HS-27A (cell line): ENCODE measurements around the gene DDX41.
A peak's percentile ranks its signal among the peaks of the same experiment; 100 is the strongest.
"Not testable (repeated sequence)": the region's sequence is repeated elsewhere in the genome, so short reads cannot be mapped to it uniquely, and the experiment has no call there.

Experiments used
- DNase-seq: peaks from one replicate; pipeline ENCODE4 v3.0.0-alpha.2; 2012; ENCODE audit warnings: low read depth, missing footprints

DDX41 gene

DNA sequence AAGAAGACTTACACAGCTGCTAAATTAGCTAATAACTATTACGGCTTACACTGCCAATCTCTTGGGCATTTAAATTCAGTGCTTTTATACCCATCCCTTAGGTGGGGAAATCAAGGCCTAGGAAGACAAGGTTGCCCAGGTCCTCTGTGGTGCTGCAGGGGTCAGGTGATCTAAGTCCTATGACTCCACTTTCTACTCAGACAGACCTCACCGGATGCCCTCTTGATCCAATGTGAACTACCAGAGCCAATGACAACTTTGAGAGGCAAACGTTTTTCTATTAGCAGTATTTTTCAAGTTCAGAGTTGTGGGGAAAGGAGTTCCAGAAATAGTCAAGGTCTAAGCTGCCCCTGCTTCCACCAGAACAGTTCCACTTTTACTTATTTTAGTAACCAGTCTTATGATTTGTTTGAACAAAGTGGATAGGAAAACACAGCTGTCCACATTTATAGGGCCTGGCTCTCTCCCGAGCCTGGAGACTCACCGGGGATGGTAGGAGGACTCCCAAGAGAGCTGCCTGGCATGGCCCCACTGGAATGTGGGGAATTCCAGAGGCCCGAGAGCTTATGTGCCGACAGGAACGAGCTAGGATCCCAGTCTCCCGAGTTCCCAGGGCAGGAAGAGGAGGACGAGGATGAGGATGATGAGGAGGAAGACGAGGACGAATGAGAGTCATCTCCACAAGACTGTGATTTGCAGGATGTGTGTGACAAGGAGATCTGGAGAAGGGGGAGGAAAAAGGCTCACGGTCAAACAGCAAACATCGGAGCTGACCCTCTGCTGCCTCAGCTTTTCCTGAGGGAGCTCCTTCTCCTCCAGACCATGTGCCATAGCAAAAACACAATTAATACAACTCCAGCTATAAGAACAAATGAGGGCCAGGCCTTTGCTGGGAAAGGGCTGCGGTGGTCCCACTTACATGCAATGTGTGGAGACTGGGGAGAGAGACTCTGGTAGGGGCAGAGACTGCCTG is 20.9 kb upstream of the DDX41 start:
- DNase-seq: peak; percentile 42

DNA sequence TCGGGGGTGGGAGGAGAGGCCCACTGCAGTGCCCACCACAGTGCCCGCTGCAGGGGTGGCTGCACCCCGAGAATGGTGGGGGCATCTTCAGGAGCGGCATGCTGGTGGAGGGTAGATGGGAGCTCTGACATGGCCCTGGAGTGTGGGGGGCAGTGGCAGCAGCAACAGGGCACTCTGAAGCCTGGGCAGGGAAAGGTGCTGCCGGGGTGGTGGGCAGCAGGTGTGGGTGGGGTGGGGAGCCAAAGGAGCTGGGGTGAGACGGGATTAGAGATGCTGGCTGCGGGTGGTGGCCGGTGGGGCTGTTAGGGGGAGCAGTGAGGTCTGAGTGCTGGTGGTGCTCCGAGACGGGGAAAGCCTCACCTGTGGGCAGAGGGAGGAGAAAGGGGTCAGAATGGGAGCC is 19.6 kb upstream of the DDX41 start:
- no peak for DNase-seq

DNA sequence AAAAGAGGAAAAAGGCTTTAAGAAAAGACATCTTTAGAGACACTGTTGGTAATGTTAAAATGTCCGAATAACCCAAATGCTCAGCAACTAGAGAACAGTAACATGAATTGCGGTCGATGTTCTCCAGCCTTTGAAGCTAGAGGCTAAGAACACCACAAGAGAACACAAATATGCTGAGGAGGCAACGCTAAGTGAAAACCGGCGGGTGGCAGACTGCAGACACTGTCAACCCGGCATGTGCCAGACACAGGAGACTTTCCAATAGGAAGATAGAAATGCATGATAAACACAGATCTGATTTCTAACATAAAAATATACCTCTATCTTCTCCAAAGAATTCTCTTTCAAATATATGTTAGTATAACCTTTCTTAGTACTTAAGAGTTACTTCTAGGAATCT is 18.4 kb upstream of the DDX41 start:
- no peak for DNase-seq

DNA sequence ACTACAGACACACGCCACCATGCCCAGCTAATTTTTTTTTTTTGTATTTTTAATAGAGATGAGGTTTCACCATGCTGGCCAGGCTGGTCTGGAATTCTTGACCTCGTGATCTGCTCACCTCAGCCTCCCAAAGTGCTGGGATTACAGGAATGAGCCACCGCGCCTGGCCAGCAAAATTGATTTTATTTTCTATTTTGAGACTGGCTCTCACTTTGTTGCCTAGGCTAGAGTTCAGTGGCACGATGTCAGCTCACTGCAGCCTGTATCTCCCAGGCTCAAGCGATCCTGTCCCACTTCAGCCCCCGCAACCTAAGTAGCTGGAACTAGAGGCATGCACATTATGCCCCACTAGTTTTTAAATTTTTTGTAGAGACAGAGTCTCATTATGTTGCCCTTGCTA is 17.7 kb upstream of the DDX41 start:
- DNase-seq: not testable (repeated sequence)

DNA sequence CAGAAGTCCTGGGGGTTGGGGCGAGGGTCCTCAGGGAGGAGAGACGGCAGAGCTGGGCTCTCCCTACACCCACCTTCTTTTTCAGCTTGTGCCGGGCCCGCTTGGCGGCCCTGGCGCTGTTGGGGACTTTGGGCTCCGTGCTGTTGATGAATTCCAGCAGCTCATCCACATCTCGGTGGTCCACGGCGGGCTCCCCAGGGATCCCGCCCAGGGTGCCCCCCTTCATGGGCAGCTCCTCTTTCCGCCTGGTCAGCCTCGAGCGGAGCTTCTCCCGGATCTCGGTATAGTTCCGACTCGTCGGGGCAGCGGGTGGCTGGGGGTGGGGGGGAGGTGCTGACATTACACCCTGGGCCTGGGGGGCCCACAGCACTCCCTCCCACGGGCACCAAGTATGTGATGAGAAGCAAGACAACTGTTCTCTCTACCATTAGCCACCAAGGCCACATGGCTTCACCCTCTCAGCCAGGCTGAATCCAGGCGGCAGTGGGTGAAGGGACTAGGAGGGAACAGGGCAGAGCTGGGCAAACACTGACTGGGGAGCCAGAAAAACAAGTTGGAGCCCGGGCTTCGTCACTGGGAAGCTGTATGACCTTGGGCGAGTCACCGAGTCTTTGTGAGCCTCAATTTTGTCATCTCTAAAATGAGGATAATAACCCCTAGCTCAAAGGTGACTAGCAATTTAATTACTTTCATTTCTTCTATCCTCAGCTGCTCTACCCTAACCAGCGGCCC is 14.6 kb upstream of the DDX41 start:
- no peak for DNase-seq

DNA sequence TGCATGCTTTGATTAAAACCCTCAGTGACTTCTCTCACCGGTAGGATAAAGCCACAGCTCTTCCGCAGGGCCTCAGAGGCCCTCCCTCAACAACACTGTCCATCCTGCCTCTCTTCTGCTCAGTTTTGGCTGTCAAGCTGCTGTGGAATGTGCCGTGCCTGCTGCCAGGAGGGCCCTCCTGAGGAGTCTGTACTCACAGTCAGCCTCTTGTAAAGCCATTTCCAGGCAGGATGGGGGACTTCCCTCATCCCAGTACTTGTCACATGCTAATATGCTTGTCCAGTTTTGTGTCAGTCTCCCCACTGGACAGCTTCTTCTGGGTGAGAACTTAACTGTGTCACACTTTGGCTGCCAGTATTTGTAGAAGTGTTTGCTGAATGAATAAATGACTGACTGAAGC is 13.9 kb upstream of the DDX41 start:
- no peak for DNase-seq

DNA sequence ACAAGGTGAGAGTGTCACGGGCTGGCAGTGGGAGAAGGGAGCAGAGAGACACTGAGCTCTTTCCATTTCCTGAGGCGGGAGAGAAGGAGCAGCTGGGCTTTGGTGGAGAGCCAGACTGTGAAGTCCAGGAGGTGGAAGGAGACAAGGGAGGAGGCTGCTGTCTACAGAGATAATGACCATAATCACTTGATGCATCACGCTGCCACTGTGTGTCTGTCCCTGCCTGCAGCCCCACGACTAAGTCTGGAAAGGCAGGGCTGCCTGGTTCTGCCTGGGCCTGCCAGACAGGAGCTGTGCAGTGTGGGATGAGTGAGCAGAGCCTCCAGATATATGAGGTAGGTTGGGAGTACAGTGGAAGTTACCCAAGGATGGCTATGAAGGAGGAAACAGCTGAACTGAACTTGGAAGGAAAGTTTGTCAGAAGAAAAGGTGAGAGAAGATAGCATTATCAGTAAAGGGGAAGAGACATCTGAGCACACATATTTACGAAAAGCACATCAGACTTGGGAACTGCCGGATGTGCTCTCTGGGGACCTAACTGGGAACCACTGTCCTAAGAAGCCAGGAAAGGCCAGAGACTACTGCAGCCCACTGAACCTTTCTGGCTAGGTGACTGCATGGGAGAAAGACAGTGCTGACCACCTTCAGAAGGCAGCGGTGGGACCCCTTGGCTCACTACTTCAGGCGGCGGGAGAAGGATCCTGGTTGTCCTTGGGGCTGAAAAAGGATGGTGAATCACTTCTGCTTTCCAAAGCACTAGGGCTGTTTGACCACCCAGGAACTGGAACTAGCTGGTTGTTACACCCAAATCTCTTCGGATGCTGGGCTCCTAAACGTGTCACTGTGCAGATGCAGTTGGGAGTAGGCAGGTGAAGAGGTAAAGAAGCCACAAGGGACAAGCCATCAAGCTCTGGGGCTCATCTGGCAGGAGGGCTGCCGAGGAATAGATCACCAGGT is 12.8 kb upstream of the DDX41 start:
- DNase-seq: no peak

DNA sequence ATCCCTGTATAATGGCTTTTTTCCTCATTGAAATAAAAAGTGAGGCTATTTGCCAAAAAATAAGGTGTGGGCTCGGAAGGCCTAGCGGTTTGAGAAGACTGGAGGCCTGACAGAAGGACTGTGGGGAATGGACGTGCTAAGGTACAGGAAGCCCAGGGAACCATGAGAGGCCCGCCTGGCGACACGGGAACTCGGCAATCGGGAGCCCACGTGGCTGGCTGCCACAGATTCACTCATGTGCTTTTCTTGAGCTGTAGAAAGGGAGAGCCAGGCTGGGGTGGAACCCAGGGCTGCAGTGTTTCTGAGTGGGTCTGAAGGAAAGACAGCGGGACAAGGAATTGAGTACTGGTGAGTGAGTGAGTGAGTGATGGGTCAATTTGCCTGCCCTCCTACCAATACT is 11.9 kb upstream of the DDX41 start:
- no peak for DNase-seq

DNA sequence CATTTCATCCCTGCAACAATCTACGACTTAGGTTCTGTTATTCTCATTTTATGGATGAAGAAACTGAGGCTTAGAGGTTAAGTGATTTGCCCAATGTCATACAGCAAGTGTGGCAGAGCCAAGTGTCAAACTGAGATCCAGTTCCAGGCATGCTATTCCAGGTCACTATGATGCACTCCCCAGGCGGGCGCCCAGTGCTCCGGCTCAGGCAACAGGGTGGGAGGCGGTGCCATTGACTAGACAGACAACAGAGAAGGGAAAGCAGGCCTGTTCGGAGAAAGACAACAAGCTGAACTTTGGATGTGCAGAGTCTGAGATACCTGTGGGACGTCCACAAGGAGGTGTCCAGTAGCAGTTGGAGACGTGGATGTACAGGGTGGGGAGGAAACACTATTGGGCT is 10.8 kb upstream of the DDX41 start:
- DNase-seq: no peak

DNA sequence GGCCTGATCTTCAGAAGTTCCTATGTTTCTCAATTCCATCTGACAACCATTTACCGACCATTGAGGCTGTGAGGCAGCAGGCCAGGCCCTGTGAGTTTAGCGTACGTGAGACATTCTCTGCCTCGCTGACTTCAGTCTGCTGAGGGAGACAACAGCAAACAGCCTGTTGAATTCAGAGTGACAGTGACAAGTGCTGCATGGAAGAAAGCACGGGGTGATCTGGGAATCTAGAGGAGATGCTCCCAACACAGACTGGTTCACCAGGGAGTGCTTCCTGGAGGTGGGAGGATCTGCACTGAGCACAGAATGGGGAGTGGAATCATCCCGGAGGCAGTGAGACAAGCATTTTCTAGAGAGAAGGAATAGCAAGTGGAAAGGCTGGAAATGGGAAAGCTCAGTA is 10.0 kb upstream of the DDX41 start:
- no peak for DNase-seq

DNA sequence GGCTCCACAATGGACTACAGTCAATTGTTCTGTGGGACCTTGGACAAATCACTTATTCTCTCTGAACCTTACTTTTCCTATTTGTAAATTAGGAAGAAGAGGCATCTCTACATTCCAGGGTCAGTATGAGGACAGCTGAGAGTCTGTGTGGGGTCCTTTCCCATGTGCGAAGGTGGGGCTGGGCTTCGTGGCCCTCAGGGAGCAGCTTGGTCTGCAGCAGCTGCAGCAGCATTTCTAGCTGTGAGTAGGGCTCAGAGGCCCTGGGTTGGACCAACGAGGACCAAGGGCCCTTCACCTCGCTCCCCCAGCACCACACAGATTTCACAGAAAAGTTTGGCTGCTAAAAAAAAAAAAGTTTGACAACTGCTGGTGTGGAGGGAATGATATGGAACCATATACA is 9.4 kb upstream of the DDX41 start:
- DNase-seq: no peak

DNA sequence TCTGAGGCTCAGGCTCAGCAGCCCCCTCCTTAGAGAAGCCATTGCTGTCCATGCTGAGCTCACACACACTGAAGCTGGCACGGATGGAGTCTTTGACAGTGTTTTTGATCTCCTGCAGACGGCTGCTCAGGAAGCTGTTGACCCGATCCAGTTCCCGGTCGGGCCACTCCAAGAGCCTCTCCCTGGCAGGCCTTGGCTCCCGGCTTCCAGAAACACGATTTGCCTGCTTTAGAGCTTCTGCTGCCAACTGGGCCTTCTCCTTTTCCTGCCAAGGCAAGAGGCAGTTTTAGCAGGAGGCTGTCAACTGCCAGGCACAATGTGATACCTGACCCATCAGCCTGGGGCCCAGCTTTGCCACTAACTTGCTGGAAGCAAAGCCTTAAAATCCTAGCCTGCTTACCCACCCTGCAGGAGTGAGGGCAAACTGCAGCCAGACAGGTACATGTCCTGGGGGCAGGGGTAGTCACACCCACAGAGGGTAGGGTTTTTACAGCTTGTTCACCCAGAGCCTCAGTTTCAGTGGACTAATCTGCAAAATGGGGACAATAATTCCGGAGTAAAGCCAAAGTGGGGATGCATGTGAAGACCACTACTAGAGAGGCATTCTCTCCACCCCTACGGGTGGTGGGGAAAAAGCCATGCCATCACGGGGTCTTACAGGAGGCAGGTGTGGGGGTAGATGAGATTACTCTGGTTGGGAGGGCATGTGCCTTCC is 8.3 kb upstream of the DDX41 start:
- no peak for DNase-seq

DNA sequence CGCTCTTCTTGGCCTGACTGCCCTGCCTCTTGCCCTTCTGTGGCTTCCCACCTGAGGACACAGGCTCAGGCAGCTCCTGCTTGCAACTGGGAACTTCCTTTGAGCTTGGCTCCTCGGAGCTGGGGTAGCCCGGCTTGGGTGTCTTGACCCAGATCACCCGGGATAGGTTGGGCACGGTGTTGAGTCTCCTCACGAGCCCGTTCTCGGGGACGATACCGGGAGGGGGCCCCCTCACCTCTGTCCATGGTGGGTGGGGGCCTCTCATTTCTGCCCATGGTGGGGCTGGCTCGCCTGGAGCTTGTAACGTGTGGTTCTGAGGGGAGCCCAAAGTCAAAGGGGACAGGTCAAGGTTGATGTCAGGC is 7.8 kb upstream of the DDX41 start:
- DNase-seq: no peak

DNA sequence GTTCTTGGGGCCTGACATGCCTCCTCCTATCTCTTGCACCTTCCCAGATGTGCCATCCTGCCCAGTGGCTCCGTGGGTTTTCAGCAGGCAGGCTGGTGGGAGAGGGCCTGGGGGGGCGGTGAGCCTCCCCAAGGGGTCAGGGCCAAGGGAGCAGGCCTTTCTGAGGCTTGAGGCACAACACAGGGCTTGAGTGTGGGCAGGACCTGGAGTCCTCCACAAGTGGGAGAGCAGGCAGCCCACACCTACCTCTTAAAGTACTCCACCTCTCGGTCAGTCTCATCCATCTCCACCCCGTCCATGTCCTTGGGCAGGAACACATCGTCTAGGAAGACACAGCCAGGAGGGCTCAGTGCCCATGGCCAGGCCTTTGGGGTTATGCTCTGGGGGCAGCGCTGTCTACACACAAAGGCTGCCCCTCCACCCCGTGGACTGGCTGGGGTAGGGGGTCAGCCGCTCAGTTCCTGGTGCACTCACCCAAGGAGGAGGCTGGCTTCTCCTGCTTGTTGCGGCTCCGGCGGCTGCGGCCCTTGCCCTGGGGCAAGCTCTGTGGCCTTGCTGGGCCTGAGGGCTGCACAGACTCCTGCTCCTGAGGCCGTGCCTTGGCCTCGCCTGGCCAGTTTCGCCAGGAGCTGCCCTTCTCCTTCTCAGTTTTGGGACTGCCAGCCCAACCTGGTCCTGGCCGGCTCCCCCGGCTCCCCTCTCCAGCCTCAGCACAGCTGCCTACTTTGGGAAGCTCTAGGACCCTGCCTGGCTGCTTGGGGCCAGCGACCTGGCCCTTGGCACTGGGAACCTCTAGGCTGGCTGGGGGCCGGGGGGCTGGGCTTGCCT is 7.2 kb upstream of the DDX41 start:
- DNase-seq: no peak

DNA sequence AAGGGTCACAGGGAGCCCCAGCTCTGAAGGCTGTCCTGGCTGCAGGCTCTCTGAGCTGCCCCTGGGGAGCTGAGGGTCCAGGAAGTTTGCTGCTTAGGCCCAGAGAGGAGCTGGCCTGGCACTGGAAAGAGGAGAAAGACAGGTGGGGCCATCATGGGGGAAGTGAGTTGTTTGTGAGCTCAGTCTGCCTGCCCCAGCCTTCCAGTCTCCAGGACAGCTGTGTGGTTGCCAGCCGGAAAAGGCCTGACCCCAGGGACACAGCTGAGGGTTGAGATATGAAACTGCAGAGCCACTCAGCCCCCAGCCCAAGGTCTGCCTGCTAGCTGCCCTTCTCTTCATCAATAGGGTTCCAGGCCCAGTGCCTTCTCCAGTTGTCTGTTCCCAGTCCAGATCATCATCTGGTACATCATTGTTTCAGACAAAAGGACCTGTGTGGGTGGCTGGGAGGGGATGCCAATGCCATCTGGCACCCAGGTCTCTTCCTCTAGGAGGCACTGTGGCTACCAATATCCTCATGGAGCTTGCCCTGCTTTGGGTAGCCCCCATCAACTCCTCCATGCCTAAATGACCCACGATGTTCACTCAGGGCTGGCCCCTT is 4.3 kb upstream of the DDX41 start:
- DNase-seq: no peak

DNA sequence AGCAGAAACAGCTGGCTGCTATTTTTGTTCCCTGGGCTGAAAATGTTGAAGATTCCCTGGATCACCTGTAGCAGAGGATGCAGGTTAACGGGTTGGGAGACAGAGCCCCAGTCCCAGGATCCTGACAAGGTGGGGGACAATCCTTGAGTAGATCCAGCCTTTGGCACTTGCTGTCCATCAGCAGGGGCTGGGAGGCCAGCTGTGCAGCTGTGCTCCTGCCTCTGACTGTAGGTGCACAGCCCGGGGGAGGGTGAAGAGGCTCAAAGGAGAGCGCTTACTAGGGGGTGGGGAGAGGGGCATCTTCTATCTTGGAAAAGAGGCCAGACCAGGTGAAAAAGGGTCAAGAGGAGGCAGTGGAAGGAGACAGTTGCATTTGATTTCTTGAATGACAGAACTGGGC is 3.5 kb upstream of the DDX41 start:
- no peak for DNase-seq

DNA sequence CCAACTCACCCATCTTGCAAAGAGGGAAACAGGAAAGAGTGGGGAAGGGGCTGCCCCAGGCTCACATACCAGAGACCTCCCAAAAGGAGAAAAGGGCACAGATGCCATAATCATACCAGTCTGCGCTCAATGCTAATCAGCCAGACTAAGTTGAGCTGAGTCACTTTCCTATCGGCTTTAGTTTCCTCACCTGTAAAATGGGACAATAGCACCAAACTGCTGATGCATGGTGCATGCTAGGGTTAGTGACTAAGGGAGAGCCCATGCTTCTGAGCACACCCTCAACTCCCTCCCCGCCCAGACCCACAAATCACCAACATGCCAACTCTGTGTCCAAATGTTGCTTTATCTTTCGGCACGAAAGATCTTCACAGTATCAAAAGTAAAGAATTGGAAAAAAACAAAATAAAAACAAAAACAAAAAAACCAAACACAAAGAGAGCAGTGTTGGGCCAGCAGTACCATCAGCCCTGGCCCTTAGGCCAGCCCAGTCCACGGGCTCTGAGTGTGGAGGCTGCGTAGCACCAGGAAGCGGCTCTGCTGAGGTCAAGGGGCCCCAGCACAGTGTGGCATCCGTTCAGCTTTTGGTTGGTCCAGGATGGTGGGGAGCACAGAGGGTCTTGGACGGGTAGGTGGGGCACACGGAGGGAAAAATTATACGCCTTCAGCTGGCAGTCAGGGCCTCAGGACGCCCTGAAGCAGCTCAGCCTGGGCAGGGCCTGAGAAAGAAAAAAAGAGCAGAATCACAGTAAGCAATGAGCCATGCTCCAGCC is 2.9 kb upstream of the DDX41 start:
- no peak for DNase-seq

DNA sequence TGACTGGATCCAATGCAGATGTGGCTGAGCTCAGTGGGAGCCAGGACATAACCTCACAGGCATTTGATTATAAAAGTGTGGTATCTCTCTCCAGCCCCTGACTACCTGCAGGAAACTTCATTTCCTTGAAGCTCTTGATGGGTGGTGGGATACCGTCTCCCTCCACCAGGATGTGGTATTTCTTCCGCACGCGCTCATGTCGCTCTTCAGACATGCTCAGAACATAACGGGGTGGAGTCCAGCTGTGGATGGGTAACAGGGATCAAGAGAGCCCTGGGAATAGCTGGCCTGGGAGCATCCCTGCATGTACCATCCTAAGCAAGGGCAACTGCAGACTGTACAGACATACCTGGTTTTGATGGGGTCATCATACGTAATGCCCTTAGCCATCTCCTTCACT is 1.2 kb downstream of the DDX41 start:
- no peak for DNase-seq

DNA sequence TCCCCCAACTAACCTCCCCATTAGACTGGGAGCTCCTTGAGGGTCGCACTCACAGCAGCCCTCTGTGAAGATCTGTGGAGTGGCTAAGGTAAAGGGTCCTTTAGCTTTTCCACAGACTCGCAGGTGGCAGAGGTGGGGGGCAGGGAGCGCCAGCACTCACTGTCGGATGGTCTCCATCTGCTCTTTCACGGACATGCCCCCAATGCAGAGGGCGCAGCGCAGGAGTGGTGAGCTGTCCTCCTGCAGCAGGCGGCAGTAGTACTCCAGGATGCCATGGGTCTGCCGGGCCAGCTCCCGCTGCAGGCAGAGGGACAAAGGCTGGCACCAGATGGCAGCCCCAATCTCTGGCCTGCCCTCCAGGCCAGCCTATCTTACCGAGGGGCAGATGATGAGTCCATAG is 2.2 kb downstream of the DDX41 start:
- DNase-seq: no peak

DNA sequence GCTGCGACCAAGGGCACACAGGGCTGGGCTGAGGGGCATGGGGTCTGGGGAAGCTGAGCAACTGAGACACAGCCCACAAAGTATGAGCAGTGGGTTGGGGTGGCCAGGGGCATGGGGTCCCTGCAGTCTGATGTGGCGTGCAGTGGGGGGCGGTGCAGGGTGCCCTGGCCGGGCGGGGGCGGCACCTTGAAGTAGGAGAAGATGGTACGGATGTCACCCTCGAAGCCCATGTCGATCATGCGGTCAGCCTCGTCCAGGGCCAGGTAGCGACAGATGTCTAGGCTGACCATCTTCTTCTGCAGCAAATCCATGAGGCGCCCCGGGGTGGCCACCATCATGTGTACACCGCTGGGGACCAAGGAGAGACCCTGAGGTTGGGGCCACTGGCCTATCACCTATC is 3.3 kb downstream of the DDX41 start:
- no peak for DNase-seq
